Hepatocyte (in vitro differentiated cells): ENCODE data around the gene ZNF581.

ENCODE experiments used
- EZH2 ChIP-seq: fragments of 200-600 bp; sonication (generic); IDR thresholded peaks from 2 replicates; pipeline ENCODE4 v1.6.1; 2016; ENCODE audit warnings: antibody characterized with exemption, mild to moderate bottlenecking, borderline replicate concordance
- EZH2phosphoT487 ChIP-seq: fragments of 200-600 bp; sonication (generic); IDR thresholded peaks from one replicate; pipeline ENCODE4 v1.6.1; 2018; ENCODE audit warnings: antibody characterized with exemption, mild to moderate bottlenecking, low read depth, moderate library complexity; ENCODE audit not compliant: unreplicated experiment, severe bottlenecking
- TF ChIP-seq, protein P1 (sequence below): fragments of 200-600 bp; sonication (generic); IDR thresholded peaks from 2 replicates; pipeline ENCODE4 v1.5.1; 2016; ENCODE audit warnings: antibody characterized with exemption, mild to moderate bottlenecking; ENCODE audit not compliant: poor library complexity

DNA sequence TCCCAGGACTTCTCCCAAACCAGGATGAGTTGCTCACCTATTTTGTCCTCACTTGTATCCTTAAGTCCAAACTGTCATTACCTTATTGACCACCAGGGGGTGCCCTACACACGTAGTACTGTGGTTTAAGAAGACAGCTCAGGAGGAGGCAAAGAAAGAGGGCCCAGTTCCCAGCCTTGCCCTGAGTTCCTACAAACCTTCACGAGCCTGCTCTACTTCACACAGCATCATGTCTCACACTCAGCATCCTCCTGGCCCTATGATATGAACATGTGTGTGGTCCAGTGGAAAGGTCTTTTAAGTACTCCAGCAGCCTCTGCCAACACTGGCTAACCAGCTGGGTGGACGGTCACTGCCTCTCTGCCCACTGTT is 11.0 kb upstream of the ZNF581 start:
- TF ChIP-seq EZH2 (no peak), EZH2phosphoT487 (no peak)
- TF ChIP-seq, protein P1, sequence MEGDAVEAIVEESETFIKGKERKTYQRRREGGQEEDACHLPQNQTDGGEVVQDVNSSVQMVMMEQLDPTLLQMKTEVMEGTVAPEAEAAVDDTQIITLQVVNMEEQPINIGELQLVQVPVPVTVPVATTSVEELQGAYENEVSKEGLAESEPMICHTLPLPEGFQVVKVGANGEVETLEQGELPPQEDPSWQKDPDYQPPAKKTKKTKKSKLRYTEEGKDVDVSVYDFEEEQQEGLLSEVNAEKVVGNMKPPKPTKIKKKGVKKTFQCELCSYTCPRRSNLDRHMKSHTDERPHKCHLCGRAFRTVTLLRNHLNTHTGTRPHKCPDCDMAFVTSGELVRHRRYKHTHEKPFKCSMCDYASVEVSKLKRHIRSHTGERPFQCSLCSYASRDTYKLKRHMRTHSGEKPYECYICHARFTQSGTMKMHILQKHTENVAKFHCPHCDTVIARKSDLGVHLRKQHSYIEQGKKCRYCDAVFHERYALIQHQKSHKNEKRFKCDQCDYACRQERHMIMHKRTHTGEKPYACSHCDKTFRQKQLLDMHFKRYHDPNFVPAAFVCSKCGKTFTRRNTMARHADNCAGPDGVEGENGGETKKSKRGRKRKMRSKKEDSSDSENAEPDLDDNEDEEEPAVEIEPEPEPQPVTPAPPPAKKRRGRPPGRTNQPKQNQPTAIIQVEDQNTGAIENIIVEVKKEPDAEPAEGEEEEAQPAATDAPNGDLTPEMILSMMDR: peak; percentile 79
